Left colon (tissue), 2 donors: ENCODE data around the gene DLST. TPM values are rescaled to one million over a fixed set of nuclear protein-coding genes. Genes with fewer than 3 reads are reported as not detected.

ENCODE experiments used
- ATAC-seq: fragments of 200-7000 bp; cut with Tn5 transposase; one replicate; pipeline ENCODE4 v1.9.1; 2020; ENCODE audit warnings: mild to moderate bottlenecking, moderate library complexity
- DNase-seq, 2 donors: peaks; one replicate each; pipeline ENCODE4 v3.0.0-alpha.2; 2020
- intact Hi-C, 2 donors: fragments of 100-400 bp; cut with DNase I in 1 of 2; cut with micrococcal nuclease in 1 of 2; formaldehyde crosslinking; loops; one replicate each; pipeline versions ENCODE4 v1.11.2 to v1.14.0; 2022; cut with DNase I, micrococcal nuclease
- total RNA-seq, 2 donors: library from RNA; stranded (reverse); fragmentation: NEBNext Ultra II Directional; extraction: Animal tissue kit (Norgen Biotek cat#: 25700); gene quantifications; one replicate each; pipeline ENCODE4 v1.2.1, GENCODE V29; 2021
- donor health status: DM: no; HTN: no; CAD: no.
- donor health status: DM: yes; HTN: yes; CAD: no.

DLST gene
- total RNA-seq, 2 donors from 2014 or later = 139 to 142 TPM

DNA sequence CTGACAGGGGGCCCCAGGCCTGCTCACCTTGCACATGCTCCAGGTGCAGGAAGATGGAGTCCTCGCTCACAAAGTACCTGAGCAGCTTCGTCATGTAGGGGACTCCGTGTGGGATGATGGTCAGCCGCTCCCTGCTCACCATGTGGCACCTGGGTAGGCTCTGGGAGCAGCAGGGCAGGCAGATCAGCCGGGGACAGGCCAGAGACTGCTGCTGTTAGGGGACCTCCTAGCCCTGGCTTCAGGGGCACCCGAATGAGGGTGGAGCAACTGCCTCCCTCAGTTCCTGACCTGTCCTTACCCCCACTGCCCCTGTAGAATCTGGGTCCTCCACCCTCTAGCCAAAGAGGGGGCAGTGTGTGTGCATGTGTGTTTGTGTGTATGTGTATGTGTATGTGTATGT, 29.5 kb downstream of the DLST start:
- ATAC-seq (no peak), DNase-seq (no peak)
- intact Hi-C loops = no loop called here

- intact Hi-C loops = no loop called here
- DNase-seq = no peak
- no peak for ATAC-seq
Measured at GRCh38 chr14:74911704-74912103, 30.0 kb downstream of the DLST start.

- ATAC-seq = no peak
- no peak for DNase-seq
- intact Hi-C loops = no loop called here
Measured at GRCh38 chr14:74912111-74912510, 30.4 kb downstream of the DLST start.

GRCh38 chr14:74912801-74913200, 31.1 kb downstream of the DLST start:
- no peak for ATAC-seq
- DNase-seq = no peak
- intact Hi-C loops = no loop called here

GRCh38 chr14:74913393-74913910, 31.7 kb downstream of the DLST start:
- intact Hi-C loops = no loop called here
- ATAC-seq (no peak), DNase-seq (no peak)

DNA sequence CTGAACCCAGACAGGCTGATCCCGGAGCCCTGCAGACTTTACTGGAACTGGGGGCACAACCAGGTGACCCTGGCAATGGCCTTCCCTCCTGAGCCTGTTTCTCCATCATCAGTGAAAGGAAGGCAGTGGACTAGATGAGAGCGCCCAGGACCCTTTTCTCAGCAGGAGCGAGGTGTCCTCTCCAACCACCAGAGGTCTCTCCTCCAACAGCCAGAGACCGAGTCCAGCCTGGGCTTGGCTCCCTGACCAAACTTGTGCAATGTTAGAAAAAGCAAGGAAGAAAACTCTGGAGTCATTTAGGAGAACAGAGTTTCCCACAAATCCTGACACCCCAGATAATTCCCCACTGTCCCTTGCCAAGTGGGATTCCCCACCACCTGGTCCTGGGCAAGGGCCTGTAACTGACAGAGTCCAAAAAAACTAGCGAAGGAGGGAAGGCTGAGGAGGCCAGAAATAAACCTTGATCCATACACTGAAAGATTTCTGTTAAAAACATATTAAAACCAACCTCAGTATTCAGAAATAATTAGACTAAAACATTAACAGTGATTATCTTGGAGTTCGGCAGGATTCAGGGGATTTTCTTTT, 32.4 kb downstream of the DLST start:
- DNase-seq = peak; percentile 50 to 52
- intact Hi-C loops = no loop called here
- ATAC-seq = peak; percentile 48

DNA sequence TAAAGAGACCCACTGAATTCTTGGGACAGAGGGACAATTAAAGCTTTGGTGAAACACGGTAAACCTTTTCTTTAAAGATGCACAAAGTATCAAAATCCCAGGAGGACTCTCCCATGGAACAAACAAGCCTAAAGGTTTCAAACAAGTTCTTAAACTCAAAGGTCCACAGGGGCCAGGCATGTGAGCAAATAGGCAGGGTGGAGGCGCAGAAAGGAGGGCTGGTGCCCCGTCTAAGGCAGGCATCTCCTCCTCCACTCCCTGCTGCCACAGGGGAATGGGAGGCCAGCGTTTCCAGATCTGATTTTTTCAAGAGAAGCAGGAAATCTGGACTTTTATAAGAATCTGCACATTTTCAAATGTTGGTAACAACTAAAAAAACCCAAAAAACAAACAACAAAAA, 33.7 kb downstream of the DLST start:
- intact Hi-C loops = no loop called here
- DNase-seq (no peak), ATAC-seq (no peak)

- DNase-seq (no peak), ATAC-seq (no peak)
- intact Hi-C loops = no loop called here
Measured at GRCh38 chr14:74915826-74916225, 34.1 kb downstream of the DLST start.

GRCh38 chr14:74917178-74917543, 35.4 kb downstream of the DLST start:
- DNase-seq (no peak), ATAC-seq (no peak)
- intact Hi-C loops = no loop called here

DNA sequence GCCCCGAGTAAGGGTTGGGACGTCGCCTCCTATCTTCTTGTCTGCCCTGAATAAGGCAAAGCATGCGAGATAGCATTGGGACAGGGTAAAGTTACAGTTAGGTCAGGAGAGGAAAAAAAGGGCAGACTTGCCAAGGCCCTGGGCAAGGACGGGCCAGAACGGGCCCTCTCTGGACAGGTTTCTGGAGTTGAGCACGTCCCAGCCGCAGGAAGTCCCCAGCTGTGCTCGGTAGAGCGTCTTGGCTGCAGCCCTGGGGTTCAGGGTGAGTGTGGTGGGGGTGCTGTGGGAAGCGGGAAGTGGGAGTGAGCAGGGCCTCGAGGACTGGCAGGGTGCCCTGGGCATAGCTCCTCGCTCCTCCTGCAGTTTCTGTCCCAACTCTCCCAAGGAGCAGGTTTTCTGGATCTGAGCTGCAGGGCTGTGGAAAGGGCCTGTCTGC, 35.9 kb downstream of the DLST start:
- no peak for ATAC-seq
- DNase-seq = no peak
- intact Hi-C loops = no loop called here

- DNase-seq (no peak), ATAC-seq (no peak)
- intact Hi-C loops = no loop called here
Measured at GRCh38 chr14:74918380-74918779, 36.7 kb downstream of the DLST start.

GRCh38 chr14:74919421-74920165, 37.9 kb downstream of the DLST start:
- intact Hi-C loops = no loop called here
- no peak for ATAC-seq
- no peak for DNase-seq

DNA sequence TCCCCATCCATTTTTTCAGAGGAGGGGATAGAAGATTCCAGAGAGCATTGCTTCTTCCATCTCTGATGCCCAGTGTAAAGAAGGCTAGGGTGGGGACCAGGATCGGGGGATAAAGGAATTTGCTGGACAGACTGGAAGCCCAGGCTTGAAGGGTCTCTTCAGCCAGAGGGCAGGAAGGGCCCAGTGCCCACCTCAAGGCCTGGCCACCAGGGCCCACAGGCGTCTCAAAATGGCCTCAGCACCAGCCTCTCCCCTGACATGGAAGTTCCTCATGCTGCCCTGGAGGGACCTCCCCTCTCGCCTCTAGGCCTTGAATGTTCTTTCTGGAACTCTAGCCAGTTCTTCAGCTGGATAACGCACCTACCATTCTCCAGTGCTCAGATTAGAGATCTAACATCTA, 38.6 kb downstream of the DLST start:
- DNase-seq (no peak), ATAC-seq (no peak)
- intact Hi-C loops = no loop called here

DNA sequence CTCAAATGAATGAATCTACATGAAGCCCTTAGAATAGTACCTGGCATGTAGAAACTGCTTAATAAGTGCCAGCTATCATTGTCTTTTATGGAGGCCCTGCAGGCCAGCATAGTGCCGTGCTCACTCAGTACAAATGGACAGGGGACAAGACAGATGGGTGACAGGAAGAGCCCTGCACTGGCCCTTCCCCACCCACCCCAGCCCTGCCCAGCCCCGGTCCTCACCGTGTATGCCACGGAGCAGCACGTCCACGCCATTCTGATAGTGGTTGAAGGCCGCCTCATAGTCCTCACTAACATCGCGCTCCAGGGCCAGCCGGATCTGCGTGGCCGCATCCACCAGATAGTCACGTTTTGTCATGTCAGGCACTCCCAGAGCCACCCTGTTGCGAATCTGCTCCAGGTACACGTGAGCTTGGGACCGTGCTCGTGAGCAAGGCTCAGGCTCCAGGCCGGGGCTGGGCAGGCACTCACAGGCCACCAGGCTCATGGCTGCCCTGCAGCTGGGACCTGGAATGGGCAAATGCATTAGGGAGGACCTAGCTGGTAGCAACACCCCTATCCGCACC, 39.4 kb downstream of the DLST start:
- no peak for ATAC-seq
- DNase-seq = no peak

DNA sequence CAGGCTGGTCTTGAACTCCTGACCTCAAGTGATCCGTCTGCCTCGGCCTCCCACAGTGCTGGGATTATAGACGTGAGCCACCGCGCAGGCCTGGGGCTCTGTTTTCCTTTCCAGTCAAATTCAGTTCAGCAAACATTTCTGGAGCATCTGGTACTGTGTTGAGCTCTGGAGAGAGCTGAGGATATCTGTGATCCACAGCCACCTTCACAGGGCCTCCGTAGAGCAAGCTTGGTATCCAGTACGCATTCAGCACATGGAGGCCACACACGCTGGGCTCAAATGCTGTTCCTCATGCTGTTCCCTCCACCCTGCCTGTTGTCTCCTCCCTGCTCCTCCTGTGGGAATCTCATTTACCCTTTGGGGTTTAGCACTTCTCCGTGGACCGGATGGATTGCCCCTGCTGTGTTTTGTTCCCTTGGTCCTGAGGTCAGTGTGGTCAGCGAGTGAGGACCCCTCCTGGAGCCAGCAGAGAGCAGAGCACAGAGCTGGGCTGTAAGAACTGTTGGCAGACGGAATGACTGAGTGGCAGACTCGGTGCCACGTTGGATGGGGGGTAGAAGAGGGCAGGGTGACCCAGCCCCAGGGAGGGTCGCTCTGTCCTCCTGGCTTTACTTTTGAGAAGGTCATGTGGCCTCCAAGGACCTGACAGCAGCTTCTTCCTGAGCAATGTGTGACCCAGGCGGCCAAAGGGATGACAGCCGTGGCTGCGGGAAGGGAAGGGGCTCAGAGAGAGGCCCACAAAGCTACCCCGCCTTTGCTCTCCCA, 40.5 kb downstream of the DLST start:
- intact Hi-C loops = no loop called here
- ATAC-seq (no peak), DNase-seq (no peak)

More for the DNA sequence above, 39.4 kb downstream of the DLST start:
- intact Hi-C loops = no loop called here

DNA sequence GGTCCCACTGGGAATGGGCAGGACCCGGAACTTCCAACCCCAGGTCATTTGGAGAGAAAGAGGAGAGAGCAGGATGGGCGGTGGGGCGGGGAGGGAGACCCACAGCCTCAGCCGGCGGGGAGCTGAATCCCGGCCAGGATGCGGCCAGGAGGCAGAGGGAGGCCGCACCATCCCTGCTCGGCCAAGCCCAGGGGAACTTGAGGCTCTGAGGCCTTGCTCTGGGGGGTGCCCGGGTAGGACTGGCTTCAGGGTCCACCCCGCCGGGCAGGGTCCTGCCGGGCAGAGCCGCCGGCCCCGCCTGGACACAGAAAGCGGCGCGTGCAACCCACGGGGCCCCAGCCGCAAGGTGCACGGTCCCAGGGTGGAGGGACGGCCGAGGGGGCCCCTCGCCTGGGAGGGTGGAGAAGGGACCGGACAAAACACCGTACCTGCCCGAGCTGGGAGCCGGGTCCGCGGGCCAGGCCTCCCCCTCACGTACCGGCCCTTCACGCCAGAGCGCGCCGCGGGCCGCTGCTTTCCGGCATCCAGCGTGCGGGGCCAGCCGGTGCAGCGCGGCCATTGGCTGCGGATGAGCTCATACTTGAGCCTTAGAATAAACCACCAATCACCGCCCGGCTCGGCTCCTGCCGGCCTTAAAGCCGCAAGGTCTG, 41.2 kb downstream of the DLST start, which contains the start of gene RPS6KL1:
RPS6KL1 (minus strand) TSS at position 509 of the 650 bp plus-strand sequence. CDS start 1,719 bp downstream, outside the sequence.
- DNase-seq (peak; percentile 80 to 91), ATAC-seq (peak; percentile 99)
- intact Hi-C loops = no loop called here

DNA sequence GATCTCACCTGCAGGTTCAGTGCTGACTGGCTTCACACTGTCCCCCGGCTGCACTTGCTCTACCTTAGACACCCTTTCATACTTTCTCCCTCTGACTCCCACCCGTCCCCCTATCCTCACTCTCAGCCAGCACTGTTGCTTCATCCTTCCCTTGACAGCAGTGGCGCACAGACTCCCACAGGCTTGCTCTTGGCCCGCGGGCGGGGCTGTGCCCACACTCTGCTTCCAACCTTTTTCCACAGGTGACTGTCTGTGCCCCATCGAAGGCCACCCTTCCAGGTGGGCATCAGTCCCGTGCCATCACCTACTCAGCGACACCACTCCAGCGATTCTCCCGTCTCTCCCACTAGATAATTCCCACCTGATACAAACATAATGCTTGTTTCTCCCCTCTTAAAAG, 42.3 kb downstream of the DLST start:
- no peak for ATAC-seq
- intact Hi-C loops = no loop called here
- no peak for DNase-seq

GRCh38 chr14:74927225-74927624, 45.5 kb downstream of the DLST start:
- DNase-seq (no peak), ATAC-seq (no peak)
- intact Hi-C loops = no loop called here

DNA sequence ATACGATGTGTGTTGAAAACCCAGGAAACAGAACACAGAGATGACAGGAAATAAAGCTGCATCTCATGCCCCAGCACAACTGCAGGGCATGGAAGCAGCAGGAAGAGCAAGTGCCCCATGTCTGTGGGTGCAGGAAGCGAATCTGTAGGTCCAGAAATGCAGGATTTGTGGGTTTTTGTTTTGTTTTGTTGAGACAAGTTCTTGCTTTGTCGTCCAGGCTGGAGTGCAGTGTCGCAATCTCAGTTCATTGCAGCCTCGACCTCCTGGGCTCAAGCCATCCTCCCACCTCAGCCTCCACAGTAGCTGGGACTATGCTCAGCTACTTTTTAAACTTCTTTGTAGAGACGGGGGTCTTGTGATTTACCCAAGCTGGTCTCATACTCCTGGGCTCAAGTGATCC, 47.5 kb downstream of the DLST start:
- intact Hi-C loops = no loop called here
- no peak for ATAC-seq
- no peak for DNase-seq
